GM21786 (cell line): ENCODE measurements around the gene TOP3A.
"Not testable (repeated sequence)": the region's sequence is repeated elsewhere in the genome, so short reads cannot be mapped to it uniquely, and the experiment has no call there.

ENCODE experiments used
- ATAC-seq: cut with Tn5 transposase; IDR thresholded peaks from one replicate; pipeline ENCODE4 v1.9.1; 2021; ENCODE audit not compliant: unreplicated experiment

The TOP3A gene

DNA sequence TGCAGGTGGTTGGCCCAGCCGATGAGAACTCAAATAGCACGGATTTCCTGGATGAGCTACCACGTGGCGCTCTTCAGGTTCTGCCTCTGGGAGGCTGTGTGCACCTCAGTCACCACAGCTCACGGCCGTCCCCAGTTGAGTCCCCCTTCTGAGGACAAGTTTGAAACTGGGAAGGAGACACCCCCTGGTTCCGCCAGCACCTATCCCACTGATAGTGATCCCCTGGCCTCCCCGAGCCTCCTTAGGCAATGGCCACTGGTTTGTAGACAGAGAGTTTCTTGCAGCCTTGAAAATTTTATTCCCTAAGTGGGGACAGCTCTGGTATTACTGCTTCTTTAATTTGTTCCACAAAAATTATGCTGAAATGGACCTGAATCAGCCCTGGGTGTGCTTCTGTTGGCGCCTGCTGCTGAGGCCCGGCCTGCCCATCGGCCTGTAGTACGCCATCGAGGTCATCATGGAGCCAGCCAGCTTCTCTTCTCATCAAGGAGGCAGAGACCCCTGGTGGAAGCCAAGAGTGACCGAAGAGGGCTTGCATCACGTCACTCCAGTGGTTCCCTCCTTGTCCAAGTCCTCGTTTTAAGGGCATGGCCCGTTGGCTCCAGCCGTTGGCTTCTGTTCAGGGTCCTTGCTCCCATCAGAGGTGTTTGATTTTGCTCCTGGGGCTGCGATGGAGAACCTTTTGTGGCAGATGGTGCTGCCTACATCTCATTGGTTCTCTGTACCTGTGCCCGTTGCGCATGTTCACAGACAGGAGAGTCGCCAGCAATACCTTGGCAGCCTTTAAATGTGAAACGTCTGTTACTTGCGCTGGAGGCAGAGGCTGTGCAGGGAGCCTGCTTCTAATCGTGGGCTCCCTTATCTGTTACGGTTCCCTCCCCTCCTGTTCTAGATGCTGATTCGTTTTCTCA is 9.6 kb upstream of the TOP3A start:
- no peak for ATAC-seq

DNA sequence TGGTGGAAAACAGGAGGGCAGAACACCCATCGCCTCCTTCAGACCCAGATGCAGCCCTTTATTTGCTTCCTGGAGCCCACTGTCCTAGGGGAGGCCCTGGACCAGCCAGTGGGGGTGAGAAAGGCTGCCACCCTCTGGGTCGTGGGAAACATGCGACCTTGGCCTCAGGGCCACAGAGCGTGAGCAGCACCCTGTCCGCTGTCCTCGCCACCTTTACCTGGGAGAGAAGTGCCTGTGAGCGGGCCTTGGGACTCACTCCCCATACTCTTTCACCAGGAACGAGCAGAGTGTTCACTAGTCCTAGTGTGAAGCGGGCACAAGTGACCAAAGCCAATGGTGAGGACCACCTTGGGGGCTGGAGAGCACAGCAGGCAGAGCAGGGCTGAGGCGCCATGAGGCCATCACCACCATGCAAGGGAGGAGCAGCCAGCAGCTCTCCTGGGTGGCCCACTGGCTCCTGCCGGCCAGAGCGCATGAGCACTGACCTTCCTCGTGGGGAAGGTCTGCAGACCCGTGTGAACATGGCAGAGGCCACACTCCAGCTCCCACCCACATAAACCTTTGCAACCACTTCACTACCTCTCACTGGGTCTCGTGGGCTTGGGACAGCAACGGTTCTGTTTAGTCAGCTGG is 8.8 kb upstream of the TOP3A start:
- no peak for ATAC-seq

DNA sequence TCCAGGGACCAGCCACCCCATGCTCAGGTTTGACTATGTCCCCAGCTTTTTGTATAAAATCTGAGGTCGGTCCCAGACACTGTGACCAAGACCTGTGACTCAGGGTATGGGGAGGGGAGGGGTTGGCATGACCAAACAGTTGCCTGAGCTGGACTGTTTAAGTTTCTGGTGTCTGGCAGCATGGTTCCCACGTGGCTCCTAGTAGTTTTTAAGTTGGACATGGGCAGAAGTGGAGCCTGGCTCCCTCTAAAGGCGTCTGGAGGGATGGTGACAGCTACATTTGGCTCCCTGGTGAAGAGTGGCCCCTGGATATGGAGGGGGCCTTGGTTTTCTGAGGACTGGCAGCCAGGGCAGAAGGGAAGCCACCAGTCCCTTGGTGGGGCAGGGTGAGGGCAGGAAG is 8.2 kb upstream of the TOP3A start:
- no peak for ATAC-seq

DNA sequence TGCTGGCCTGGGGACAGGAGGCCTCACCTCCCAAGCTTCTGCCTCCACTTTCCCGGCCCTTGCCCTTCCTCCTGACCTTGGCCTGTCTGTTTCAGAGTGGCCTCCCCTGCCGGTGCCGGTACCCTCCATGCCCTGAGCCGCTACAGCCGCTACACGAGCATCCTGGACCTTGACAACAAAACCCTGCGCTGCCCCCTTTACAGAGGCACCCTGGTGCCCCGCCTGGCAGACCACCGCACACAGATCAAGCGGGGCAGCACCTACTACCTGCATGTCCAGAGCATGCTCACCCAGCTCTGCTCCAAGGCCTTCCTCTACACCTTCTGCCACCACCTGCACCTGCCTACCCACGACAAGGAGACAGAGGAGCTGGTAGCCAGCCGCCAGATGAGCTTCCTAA is 7.7 kb upstream of the TOP3A start:
- no peak for ATAC-seq

DNA sequence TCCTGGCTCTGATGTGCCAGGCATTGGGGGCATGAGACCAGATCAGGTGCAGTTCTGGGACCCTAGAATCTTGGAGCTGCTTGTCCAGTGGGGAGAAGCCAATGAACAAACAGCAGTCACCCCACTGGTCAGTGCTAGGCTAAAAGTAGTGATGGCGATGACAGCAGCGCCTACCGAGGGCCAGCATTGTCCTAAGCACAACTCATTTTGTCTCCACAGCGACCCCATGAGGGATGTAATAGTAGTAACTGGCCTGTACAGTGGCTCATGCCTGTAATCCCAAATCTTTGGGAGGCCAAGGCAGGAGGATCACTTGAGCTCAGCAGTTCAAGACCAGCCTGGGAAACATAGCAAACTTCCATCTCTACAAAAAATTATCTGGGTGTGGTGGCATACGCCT is 6.5 kb upstream of the TOP3A start:
- ATAC-seq, result no peak

DNA sequence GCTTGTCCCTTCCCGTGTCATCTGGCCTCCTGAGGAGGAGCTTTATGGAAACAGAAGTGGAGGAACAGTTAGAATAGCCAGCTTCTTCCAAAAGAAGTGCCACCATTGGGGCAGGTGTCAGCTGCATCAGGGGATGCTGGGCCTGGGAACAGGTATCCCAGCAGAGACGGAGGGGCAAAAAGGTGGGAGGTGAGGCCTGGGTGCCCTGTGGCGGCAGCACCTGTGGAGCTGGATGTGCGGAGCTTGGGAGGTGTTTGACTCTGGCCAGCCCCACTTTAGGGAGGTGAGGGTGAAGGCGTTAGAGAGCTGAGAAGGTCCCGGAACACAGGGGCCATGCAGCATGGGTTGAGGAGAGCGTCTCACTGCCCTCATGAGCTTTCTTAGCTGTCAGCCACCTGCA is 5.5 kb upstream of the TOP3A start:
- no peak for ATAC-seq

DNA sequence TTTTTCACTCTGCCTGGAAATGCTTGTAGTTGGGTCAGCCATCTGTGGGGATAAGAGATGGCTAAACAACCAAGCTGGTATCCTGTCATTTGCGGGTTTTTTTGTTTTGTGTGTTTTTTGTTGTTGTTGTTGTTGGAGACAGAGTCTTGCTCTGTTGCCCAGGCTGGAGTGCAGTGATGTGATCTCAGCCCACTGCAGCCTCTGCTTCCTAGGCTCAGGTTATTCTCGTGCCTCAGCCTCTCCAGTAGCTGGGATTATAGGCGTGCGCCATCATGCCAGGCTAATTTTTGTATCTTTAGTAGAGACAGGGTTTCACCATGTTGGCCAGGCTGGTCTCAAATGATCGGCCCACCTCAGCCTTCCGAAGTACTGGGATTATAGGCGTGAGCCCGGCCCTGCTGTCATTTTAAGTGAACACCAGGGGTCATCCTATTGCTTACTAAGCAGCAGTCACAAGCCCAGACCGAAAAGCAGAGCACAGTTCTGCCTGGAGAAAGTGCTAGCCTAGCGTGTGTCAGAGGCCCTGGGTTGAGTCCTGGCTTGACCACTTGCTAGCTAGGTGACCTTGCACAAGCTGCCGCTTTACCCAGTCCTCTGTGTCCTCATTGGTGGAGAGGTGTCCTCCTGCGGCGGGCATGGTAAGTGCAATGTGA is 4.9 kb upstream of the TOP3A start:
- ATAC-seq, result no peak

DNA sequence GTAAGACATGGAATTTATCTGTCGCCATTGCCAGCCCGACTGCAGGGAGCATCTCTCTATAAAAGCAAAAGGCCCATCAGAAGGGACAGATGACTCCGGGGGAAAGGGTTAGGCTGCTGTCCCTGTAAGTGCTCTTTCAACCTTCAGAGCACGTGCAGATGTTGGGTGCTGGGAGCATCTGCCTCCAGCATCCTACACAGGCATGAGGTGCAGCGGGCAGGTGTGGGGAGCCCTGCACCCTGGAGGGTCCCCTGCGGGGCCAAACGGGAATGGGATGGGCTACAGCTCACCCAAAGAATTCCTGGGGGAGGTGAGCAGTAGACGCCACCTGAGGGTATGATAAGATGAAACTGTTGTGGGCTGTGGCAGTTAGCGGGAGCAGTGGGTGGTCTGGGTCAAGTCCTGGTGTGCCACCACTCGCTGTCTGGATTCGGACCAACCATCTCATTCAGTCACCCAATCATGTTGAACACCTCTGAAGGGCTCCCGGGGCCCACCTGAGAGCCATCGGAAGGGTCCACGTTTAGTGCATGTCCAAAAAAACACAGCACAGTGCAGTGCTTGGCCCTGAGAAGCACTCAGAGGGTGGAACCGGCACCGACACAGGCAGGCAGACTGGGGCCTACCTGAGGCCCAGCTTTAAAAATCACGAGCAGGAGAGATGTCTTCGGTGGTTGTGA is 4.1 kb upstream of the TOP3A start:
- no peak for ATAC-seq

DNA sequence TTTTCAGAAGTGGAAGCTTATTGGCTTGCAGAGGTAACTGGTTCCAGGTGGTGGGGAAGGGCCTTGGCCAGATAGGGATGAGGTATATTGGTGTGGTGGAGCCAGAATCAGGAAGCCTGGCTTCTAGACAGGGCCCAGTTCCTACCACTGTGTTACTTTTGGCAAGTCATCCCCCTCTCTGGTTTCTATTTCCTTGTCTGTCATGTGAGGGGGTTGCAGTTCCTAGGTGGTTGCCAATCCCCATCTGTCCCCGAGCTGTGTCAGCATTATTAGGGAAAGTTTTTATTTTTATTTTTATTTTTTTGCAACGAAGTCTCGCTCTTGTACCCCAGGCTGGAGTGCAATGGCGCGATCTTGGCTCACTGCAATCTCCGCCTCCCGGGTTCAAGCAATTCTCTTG is 3.3 kb upstream of the TOP3A start:
- ATAC-seq, result no peak

DNA sequence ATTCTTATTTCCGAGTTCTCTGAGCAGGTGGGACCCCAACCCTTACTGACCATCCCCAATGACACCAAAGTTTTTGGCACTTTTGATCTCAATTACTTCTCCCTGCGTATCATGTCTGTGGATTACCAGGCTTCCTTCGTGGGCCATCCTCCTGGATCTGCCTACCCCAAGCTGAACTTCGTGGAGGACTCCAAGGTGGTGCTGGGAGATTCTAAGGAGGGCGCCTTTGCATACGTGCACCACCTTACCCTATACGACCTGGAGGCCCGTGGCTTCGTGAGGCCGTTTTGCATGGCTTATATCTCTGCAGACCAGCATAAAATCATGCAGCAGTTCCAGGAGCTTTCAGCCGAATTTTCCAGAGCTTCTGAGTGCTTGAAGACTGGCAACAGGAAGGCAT is 1.2 kb upstream of the TOP3A start:
- no peak for ATAC-seq

DNA sequence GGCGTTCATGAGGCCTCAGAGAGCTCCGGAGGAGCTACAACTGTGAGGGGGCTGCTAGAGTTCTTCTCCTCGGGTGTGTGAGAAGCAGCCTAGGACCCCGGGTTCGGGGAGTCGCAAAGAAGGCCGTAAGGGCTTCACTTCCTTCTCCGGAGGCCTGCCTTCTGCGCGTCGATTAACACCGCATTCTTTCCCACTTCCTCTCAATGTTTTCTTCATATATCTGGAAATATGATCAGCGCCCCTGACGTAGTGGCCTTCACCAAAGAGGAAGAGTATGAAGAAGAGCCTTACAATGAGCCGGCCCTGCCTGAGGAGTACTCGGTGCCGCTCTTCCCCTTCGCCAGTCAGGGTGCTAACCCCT is 748 bp upstream of the TOP3A start:
- ATAC-seq, result no peak

DNA sequence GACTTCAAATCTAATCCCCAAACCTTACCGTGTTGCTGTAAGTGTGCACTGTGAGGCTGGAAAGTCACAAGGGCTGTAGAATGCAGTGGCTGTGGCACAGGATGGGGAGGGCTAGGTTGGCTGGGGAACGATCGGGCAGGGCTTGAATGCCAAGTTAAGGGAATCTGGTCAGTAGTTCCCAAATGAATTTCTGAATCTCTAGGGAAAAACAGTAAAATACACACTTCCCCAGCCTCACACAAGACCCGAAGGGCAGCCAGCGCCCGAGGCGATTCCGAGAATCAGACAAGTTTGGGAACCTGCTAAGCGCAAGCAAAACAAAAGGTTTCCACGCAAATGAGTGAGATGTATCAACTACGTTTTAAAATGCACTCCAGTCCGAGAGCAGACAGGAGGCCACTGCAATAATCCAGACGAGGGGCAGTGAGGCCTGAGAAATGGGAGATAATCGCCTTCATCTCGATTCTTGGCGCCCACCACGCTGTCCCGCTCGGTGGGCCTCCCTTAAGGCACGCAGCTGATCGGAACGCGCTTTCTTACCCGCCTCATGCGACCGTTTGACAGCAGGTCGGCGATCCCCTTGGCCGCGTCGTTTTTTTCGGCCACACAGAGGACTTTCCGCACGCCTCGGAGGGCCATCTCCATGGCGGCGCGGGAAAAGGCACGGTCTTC is 599 bp downstream of the TOP3A start:
- no peak for ATAC-seq

DNA sequence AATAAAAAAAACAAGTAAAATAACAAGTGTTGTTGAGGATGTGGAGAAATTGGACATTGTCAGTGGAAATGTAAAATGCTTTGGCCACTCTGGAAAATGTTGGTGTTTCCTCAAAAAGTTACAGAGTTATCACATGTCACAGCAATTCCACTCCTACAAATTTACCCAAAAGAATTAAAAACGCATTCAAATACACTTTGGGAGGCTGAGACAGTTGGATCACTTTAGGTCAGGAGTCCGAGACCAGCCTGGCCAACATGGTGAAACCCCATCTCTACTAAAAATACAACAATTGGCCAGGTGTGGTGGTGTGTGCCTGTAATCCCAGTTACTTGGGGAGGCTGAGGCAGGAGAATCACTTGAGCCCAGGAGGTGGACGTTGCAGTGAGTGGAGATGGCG is 5.6 kb downstream of the TOP3A start:
- ATAC-seq, result no peak

DNA sequence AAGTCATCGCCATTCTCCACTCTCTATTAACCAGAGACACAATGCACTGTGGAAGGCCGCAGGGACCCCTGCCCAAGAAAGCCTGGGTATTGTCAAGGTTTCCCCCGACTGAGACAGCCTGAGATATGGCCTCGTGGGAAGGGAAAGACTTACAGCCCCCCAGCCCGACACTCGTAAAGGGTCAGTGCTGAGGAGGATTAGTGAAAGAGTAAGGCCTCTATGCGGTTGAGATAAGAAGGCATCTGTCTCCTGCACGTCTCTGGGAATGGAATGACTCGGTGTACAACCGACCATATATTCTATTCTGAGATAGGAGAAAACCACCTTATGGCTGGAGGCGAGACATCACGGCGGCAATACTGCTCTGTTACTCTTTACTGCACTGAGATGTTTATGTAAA is 11.6 kb downstream of the TOP3A start:
- ATAC-seq, result not testable (repeated sequence)

DNA sequence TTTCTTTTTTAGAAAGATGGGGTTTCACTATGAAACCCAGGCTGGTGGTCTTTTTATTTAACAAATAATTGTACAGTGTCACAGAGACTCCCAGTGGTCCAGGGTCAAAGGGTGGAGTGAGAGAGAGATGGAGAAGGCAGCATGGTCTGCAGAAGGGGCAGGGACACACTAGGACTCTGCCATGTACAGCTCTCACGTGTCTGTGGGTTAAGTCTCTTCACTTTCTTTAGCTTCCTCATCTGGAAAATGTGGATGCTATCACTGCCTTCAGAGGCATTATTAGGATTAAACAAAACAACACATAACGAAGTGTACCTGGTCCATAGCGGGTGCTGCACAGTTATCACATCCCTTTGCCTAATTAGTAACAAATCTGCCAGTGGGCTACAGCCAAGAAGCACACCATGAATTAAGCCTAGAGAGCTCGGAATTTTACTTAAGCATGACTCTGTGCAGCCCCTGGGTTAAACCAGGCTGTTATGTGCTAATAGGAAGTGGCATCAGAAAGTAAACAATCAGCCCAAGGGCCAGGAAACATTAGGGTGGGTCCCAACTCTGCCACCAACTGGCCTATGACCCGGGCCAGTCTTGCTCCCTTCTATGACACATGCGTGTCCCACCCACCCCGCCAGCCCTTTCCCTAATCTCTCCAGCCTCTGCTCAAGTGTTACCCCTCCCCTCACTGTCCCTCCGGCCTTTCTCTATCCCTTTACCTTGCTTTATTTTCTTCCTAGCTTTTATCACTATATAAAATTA is 13.9 kb downstream of the TOP3A start:
- no peak for ATAC-seq

DNA sequence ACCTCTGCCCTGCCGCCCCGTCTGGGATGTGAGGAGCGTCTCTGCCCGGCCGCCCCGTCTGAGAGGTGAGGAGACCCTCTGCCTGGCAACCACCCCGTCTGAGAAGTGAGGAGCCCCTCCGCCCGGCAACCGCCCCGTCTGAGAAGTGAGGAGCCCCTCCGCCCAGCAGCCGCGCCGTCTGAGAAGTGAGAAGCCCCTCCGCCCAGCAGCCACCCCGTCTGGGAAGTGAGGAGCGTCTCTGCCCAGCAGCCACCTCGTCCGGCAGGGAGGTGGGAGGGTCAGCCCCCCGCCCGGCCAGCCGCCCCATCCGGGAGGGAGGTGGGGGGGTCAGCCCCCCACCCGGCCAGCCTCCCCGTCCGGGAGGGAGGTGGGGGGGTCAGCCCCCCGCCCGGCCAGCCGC is 16.7 kb downstream of the TOP3A start:
- ATAC-seq, result not testable (repeated sequence)

DNA sequence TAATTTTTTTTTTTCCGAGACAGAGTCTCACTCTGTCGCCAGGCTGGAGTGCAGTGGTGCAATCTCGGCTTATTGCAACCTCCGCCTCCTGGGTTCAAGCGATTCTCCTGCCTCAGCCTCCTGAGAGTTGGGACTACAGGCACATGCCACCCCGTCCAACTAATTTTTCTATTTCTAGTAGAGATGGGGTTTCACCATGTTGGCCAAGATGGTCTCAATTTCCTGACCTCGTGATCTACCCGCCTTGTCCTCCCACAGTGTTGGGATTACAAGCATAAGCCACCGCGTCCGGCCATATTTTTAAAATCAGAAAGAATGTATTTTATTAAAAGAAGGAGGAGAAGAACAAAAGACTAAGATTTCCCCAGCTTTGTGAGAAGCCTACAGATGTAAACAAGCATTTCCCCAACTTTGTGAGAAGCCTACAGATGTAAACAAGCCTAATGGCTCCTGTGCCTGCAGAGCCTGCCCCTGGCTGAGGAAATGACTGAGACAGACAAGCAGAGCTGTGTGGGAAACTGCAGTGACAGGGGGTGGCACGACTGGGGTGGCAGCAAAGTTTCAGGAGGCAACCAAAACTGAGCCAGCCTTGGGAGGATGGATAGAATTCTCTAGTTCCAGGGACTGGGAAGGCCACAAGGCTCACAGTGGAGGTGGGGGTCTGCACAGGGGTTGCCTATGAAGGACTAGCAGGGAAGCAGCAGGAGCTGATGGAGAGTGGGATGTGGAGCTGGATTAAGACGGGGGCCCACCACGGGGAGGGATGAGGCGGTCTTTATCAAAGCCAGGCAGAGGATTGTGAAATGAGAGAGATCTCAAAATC is 22.9 kb downstream of the TOP3A start:
- no peak for ATAC-seq

DNA sequence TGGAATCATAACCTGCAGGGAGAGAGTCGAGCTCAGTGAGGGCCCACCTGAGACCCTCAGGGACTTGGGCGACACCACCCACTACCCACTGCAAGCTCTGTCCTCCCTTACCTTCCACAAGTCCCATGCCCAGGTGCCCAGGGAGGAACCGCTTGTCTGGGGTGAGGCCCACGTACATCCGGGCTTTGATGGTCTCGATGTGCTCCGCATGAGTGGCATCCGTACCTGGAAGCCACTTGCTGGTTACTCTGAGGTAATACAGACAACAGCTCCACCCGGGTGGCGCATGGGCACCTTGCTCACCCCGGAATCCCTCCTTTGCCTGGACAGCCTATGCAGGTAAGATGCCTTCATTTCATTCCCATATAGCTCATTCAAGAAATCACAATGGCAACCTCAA is 29.5 kb downstream of the TOP3A start:
- no peak for ATAC-seq

DNA sequence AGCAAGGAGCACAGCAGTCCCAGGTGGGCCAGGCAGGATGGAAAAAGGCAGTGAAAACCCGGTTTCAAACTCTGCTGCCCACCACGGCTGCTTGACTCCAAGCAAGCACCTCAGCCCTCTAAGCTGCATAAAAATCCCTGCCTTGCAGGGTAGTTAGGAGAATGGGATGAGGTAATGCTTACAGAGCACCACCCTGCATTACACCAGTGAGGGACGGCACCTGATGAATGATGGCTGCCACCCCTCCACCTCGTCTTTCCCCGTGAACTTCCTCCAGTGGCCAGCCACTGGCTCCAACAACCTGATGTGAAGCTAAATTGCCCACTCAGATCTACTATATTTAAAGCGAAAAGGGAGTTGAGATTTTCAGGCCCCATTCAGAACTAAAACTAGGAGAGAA is 33.0 kb downstream of the TOP3A start:
- ATAC-seq, result no peak
